HG02642 (cell line): ENCODE results near the gene CCDC61.

Experiments used
- ATAC-seq: cut with Tn5 transposase; IDR thresholded peaks from one replicate; pipeline ENCODE4 v1.9.1; 2021; ENCODE audit warnings: mild to moderate bottlenecking; ENCODE audit not compliant: unreplicated experiment, poor library complexity

CCDC61 gene

DNA sequence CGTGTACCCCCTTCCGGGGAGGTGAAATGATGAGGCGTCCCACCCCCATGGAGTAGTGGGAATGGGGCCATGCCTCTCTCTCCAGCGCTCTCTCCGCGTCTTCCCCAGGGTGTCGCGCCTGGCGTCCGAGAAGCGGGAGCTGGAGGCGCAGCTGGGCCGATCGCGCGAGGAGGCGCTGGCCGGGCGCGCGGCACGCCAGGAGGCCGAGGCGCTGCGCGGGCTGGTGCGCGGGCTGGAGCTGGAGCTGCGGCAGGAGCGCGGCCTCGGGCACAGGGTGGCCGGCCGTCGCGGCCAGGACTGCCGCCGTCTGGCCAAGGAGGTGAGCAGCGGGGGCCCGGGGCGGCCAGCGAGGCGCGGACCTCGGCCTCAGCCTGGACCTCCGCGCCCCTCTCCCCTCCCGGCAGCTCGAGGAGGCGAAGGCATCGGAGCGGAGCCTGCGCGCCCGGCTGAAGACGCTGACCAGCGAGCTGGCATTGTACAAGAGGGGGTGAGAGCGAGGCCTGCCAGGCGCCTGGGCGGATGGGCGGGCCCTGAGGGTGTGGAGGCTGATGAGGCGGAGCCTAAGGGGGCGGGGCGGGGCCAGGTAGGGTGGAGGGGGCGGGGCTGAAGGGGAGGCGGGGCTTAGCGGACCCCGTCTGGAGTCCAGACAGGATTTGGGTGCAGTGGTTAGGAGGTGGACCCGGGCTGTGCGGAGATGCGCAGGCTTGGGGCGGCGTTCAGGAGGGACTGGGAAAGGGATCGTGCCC is 19.8 kb downstream of the CCDC61 start:
- ATAC-seq = no peak

GRCh38 chr19:46015687-46016425 is 20.6 kb downstream of the CCDC61 start:
- ATAC-seq = peak; percentile 12

DNA sequence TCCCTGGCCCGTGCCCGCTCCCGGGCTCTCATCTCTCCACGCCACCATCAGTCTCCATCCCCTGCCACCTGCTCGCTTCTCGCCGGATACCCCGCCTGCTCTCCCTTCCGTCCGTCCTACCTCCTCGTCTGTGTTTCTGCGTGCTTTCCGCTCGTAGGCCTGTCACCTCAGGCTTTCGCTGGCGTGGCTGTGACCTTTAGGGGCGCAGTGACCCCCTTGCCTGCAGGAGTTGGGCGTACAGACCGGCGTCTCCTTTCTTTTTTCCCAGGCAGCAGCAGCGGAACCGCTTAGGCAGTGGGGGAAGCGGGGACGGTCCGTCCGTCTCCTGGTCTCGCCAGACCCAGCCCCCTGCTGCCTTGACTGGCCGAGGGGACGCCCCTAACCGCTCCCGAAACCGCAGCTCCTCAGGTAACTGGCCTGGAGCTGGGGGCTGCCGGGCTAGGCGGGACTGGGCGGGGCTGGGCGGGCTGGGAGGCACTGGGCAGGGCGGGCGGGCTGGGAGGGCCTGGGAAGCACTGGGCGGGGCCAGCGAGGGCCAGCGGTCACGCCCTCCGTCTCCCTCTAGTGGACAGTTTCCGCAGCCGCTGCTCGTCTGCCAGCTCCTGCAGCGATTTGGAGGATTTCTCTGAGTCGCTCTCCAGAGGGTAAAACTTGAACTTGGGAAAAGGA is 21.3 kb downstream of the CCDC61 start:
- peak; percentile 61 for ATAC-seq

- ATAC-seq = no peak
These were observed 21.8 kb downstream of the CCDC61 start for GRCh38 chr19:46017095-46017429.

DNA sequence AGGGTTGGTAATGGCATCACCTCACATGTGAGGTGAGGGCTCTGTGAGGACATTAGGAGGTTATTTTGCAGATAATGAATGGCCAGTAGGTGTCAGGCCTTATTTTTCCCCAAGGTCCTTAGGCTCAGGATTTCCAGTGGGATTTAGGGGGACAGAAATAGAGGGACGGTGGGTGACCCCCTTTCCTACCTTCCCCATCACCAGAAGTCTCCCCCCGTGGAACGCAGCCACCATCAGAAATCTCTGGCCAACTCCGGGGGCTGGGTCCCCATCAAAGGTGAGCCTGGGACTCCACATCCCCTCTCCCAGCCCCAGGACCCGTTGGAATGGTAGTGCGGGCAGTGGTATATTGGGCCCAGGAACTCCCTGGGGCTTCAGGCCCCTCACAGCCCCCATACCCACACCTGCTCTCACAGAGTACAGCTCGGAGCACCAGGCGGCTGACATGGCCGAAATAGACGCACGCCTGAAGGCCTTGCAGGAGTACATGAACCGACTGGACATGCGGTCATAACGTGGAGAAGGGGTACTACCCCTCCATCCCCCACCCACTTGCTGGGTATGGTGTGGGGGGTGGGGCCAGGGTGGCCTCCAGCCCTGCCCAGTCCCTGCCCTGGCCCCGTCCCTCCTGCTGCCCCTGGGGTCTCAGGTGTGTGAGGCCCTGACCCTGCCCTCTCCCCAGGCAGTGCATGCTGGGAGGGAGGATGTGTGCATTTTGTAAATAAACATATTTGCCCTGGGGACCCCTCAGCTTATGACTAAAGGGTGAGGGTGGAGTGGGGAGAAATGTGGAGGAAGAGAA is 22.8 kb downstream of the CCDC61 start:
- no peak for ATAC-seq

GRCh38 chr19:46018729-46019251 is 23.5 kb downstream of the CCDC61 start:
- ATAC-seq = no peak

GRCh38 chr19:46019270-46019669 is 24.0 kb downstream of the CCDC61 start:
- ATAC-seq = no peak

DNA sequence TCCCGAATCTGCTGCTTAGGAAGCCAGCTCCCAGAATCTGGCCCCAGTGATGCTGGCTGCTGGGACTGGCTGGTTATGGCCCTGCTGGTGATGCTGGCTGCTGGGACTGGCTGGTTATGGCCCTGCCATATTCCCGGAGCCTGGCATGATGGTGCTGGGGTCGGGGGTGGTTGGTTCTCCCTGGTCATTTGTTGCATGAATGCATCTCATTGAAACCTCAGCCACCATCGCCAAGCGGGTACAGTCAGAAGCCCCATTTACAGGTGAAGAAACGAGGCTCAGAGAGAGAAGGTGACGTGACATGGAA is 25.5 kb downstream of the CCDC61 start:
- no peak for ATAC-seq

- ATAC-seq = no peak
These were observed 26.3 kb downstream of the CCDC61 start for GRCh38 chr19:46021531-46022041.

- ATAC-seq = no peak
These were observed 26.8 kb downstream of the CCDC61 start for GRCh38 chr19:46022061-46022430.

- no peak for ATAC-seq
These were observed 27.4 kb downstream of the CCDC61 start, which contains the start of gene PGLYRP1 for GRCh38 chr19:46022431-46023310. Gene PGLYRP1 (minus strand): TSS chr19:46023053. CDS start chr19:46023021, 32 bp downstream.

DNA sequence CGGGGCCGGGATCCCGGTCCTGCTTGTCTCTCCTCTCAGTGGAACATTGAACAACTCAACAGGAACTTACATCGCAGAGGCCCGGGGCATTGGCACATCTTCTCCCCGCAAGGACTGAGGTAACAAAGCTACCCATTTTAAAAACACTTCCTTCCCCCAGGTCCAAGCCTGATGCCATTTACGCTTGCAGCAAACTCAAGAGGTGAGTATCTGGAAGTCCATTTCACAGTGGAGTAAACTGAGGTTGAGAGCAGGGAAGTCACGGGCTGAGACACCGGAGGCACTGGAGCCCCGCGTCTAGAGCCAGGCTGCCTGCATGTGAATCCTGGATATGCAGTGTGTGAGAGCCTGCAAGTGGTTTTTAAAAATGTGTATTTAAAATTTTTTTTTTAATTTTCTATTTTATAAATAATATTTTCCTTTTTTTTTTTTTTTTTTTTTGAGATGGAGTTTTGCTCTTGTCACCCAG is 28.1 kb downstream of the CCDC61 start:
- ATAC-seq = no peak

DNA sequence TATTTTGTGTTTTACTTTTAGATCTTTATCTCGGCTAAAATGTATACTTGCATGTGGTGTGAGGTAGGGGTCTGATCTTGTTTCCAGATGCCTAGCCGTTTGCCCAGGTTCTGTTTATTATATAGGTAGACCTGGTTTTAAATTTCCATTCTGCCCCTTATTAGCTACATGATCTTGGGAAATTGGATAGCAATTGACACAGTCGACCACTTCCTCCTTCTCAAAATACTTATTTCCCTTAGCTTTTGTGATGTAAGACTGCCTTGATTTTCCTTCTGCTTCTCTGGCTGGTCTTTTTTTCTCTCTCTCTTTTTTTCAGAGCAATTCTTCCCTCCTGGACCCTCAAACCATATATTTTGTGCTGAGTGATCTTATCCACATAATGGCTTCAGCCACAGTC is 30.6 kb downstream of the CCDC61 start:
- ATAC-seq = no peak

DNA sequence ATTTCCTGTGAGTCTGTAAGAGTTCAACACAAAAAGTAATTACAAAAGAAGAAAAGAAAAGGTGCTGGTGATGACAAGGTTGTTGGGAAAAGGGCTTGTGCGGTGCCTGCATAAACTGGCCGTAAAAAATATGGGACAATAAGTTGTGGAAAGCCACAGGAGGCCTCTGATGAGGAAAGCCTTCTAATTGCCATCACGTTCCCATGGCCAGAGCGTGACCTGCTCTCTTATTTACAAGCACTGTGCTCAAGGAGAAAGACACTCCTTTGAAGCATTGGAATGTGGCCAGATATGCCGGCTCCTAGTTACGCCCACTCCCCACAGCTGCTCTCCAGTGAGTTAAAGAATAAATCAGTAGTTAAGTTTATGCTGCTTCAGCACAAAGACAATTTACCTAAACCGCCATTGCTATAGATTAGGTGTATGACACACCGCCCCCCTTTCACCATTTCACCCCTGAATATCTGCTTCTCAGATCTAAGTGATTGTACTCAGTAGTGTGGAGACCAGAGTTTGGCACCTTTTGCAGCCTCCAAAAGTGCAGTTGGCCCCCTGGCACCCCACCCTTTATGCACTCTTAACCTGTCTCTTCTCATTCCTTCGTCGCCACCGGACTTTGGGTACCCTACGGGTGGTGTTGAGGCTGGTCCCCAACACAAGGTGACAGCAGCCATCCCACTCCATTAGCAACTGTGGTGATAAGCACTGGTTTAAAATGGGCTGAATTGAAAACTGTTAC is 35.7 kb downstream of the CCDC61 start:
- ATAC-seq = no peak

DNA sequence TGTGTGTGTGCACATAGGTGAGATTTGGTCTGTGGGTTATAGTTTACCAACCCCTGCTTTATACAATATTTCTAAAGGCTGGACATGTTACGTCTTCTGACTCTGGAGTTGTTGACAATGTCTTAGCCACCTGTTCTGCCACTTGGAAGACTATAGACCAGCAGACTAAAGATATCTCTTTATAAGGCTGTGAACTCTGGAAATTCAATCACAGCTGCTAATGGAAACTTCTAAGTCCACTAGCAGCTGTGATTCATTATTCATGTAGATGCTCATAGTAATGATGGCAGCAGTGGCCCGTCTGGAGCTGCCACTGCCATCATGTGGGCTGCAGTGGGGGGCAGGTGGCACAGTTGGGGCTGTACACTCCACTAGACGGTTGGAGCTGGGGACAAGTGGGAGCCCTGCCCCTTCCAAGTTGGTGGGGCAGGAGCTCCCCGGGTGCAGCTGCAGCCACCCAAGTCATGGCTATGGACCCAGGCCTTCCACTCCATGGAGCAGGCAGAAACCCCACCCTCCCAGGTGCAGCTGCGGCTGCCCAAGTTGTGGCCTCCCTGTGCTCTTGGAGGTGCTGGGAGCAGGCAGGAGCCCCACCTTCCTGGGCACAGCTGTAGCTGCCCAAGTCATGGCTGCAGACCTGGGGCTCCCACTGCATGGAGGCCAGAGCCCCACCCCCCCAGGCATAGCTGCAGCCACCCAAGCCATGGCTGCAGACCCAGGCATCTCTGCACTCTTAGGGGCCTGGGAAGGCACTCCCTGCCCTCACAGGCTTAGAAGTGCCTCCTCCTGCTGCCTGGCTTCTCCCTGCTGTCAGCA is 36.7 kb downstream of the CCDC61 start:
- no peak for ATAC-seq

- no peak for ATAC-seq
These were observed 37.3 kb downstream of the CCDC61 start for GRCh38 chr19:46032597-46033025.

DNA sequence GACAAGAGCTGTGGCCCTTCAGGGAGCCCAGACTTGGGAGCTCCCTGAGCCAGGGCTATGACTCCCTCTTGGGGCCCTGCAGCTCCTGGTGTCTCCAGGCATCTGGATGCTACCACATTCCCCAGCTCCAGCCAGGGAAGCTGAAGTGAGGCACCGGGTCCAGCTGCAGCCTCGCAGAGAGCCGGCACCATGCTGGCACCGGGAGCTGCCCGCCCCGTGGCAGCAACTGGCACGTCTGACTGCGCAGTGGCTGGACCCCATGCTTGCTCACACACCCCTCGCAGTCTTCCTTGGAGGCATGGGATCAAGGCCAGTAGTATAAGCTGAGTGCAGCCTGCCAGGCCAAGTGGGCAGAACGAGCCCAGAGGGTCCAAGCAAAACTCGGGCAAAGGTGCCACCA is 38.1 kb downstream of the CCDC61 start:
- ATAC-seq = no peak

- ATAC-seq = no peak
These were observed 40.3 kb downstream of the CCDC61 start for GRCh38 chr19:46035546-46035945.
